Activated gamma-delta T cell treated with anti-CD3 and anti-CD28 coated beads, Interleukin-2, amount 50 U/mL, for 16 hours (primary cell): ENCODE measurements around the gene IQCE.

Source experiments
- DNase-seq: peaks from one replicate; pipeline ENCODE4 v3.0.0-alpha.2; 2020; ENCODE audit warnings: low read depth

The IQCE gene

GRCh38 chr7:2649991-2650390 is 91.2 kb downstream of the IQCE start:
- no peak for DNase-seq

DNA sequence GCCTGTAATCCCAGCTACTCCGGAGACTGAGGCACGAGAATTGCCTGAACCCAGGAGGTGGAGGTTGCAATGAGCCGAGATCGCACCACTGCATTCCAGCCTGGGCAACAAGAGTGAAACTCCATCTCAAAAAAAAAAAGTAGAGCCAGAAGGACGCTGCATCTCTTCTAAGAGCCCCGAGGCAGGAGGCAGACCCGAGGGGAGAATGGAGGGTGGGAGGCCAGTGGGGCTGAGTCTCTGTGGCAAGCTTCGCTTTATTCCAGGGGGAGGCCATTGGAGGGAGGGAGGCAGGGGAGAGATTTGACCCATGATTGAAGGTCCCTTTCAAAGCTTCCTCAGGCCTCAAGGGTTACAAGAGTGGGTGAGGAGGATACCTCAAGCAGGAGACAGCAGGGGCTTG is 91.7 kb downstream of the IQCE start:
- no peak for DNase-seq

- no peak for DNase-seq
These were observed 92.6 kb downstream of the IQCE start for GRCh38 chr7:2651336-2651735.

DNA sequence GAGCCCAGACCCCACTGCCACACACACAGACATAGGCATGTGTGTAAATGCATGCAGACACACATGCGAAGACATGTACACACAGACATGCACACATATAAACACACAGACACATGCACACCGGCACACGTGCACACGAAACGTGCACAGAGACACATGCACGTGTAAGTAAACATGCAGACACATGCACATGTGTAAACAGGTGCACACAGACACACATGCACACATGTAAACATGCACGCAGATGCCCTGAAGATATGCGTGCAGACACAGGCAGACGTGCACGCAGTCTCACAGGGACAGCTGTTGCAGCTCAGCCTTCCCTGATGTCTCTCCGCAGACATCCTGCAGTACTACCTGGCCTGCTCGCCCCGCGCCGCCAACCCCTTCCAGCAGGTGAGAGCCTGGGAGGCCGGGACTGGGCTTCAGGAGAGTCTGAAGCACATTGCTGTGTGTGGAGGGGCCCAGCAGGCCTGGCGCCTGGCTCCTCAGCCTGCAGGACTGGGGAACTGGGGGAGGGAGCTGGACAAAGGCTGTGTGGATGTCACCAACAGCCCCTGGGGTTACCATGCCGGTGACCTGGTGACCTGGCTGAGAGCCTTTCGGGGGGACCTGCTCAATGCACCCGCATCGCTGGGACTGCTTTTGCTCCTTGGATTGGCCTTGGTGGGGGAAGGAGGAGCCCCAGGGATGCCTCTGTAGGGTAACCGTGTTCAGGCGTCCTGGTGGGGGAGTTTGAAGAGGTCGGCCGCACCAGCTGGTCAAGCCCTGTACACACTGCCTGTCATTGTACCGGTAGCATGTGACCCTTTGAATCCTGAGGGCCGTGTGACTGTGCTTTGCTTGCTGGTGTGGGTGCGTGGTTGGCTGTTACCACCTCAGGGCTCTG is 93.3 kb downstream of the IQCE start:
- DNase-seq = no peak

DNA sequence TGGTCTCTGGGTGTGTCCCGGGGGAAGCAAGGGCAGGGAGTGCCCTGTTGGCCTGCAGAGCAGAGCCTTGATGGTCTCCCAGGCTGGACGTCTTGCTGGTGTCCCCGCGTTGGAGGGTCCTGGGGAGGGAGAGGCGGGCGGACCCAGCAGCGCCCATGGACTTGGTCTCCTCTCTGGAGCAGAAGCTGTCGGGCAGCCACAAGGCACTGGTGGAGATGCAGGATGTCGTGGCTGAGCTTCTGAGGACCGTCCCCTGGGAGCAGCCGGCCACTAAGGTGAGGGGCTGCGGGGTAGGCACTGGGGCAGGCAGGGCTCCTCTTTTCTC is 93.9 kb downstream of the IQCE start:
- DNase-seq = no peak

DNA sequence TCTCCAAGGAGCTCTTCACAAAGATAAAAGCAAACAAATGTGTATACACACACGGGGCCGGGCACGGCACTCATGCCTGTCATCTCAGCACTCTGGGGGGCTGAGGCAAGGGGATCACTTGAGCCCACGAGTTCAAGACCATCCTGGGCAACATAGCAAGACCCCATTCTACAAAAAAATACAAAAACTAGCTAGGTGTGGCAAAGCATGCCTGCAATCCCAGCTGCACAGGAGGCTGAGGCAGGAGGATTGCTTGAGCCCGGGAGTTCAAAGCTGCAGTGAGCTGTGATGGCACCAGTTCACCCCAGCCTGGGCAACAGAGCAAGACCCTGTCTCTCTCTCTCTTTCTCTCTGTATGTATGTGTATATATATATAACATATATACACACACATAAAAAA is 95.3 kb downstream of the IQCE start:
- DNase-seq = no peak

GRCh38 chr7:2655870-2656614 is 97.3 kb downstream of the IQCE start:
- no peak for DNase-seq

DNA sequence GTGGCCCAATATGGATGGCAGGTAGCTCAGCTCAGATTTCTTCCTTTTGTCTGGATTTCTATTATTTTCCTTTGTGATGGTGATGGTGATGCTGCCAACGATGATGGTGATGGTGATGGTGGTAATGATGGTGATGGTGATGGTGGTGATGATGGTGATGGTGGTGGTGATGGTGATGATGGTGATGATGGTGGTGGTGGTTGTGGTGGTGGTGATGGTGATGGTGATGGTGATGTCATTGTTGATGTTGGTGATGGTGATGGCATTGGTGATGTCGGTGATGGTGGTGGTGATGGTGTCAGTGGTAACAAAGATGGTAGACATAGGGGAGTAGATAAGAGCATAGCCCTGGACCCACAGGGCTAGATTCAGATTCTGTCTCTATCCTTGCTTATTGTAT is 98.4 kb downstream of the IQCE start:
- no peak for DNase-seq

DNA sequence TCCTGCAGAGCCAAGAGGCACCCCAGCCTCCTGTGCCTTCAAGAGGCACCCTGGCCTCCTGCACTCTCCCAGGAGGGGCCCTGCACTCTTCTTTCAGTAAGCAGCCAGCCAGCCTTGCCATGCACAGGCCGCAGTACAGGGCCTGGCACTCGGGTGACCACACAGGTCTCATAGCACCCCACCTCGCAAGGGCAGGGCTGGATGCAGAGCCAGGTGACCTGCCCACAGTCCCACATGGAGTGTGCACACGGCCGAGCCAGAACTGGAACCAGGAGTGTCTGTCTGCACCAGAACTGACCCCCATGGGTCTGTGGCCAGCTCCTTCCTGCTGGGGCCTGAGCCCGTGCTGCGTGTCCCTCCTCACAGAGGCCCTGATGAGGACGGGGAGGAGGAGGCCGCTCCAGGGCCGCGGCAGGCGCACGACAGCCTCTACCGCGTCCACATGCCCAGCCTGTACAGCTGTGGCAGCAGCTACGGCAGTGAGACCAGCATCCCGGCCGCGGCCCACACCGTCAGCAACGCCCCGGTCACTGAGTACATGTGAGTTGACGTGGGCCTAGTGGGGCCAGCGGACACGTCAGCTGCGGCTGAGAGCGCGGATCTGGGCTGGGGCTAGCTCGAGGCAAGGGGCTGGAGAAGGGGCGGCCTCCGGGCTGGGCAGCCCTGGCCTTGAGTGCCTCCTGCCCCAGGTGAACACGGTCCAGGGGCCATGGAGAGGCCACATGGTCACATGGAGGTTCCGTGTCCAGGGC is 99.3 kb downstream of the IQCE start:
- DNase-seq = no peak

GRCh38 chr7:2658941-2659340 is 100.2 kb downstream of the IQCE start:
- no peak for DNase-seq

DNA sequence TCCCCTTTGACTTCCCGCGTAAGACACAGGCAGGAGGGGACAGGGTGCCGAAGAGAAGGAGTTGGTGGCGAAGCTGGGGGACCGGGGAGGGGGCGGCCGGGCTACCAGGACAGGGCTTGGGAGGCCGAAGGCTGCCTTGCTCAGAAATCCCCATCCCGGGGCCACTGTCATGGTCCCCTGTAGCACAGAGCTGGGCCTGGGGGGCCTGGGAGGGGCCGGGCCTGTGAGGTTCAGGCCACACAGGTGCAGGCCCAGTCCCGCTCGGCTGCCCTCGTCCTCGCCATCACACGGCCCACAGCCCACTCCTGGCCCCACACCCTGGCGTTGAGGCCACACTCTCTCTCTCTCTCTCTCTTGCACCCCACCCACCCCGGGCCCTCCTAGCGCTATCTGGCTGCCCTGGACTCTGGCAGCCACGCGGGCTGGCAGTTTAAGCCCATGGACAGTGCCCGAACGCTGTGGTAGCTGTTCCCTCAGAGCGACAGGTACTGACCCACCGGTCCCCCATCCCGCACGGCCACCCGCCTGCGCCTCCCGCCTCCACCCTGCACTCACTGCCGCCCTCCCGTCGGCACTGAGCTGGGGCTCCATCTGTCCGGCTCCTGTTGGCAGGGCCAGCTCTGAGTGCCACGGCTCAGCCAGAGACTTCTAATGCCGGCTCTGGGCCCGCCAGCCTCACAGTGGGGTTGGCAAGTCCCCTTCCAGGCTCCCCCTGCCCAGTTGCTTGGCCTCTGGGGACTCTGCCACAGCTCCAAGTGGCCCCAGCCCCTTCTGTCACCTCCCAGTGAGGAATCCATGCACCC is 101.0 kb downstream of the IQCE start:
- no peak for DNase-seq

DNA sequence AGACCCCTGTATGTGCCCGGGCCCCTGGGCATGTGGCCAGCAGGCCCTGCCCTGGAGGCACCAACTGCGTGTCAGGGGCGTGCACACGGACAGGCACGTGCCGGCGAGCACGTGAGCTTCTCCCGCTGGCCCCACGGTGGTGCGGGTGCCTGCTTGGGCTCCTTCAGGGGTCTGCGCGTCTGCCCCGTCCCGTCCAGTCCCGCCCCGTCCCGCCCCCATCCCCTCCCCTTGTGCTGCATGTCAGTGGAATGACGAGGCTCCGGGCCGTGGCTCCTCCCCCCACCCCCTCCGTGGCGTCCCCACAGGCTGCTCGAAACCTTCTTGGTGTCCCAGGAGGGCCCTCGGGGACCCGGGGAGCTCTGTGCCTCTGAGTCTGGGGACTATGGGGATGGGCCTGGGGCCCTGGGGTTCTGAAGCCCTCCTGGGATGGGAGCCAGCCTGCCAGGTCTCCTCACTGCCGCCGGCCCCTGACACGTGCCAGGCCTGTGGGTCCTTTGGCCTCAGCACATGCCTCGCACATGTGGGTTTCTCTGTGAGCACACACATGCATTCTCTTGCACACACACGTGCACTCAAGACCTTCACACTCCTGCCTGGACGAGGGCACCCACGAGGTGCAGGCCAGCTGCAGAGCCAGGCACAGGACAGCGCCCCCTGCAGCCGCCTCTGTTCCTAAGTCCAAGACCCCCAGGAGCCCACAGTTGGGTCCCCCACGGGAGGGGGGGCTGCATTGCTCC is 101.7 kb downstream of the IQCE start:
- DNase-seq = no peak

- no peak for DNase-seq
These were observed 102.3 kb downstream of the IQCE start for GRCh38 chr7:2661096-2661449.

GRCh38 chr7:2661602-2662272 is 103.0 kb downstream of the IQCE start:
- DNase-seq = no peak

GRCh38 chr7:2662273-2663120 is 103.7 kb downstream of the IQCE start:
- DNase-seq = no peak

DNA sequence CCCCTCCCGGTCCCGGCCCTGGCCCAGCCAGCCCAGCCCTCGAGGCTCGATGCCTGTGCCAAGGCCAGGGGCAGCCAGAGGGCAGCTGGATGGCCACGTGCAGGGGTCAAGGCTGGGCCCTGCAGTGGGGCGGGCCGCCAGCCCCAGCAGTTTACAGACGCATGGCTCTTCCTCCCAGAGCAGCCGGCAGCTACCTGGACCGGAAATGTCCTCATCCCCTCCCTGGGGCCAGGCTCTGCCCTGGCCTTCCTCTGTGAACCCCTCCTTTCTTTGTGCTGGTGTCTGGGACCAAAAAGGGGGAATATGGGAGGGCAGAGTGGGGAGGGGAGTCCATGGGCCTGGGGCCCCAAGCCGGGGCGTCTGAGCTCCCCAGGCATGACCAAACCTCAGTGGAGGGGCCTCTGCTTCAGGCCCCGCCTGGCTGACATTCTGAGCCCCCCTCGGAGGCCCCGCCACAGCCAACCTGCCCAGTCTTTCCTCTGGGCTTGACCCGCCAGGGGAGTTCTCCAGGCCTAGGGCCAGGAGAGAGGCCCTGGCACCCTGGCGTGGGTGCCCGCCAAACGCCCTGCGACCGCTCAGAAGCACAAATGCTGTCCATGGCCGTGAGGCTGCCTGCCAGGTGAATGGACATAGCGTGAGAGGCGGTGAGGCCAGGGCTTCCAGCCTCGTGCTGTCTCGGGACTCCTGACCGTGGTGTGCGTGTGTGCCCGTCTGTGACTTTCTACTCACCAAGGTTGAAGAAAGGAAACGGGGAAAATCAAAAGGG is 104.5 kb downstream of the IQCE start:
- DNase-seq = no peak

DNA sequence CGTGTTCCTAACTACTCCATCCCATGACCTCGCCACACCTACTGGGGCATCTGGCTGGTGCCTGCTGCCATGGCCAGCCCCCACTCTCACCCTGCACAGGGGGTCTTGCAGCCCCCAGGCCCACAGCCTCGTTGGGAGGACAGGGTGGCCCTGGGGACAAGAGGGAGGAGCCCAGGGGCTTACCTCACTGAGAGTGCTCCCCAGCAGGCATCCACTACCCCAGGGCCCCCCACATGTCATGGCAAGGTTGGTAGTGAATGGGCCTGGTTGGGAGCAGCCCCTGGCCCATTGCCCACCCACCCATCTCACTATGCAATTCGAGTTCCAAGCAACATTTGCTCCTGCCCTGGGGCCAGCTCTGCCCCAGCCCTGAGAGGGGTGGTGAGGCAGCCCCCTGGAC is 105.2 kb downstream of the IQCE start:
- DNase-seq = no peak
